Chondrocyte (in vitro differentiated cells): ENCODE measurements around the gene BPIFB2. TPM values are rescaled to one million over a fixed set of nuclear protein-coding genes. Genes with fewer than 3 reads are reported as not detected.

Source experiments
- DNase-seq: peaks from one replicate; pipeline ENCODE4 v3.0.0; 2021; ENCODE audit warnings: mixed read lengths, low spot score
- H3K27ac Mint-ChIP-seq: one replicate; pipeline ENCODE4 v1.8.0; 2021; ENCODE audit warnings: mild to moderate bottlenecking, moderate library complexity, mixed read lengths; ENCODE audit not compliant: unreplicated experiment
- H3K27me3 Mint-ChIP-seq: 2 replicates; pipeline ENCODE4 v1.8.0; 2021; ENCODE audit warnings: low read depth, mixed read lengths
- H3K36me3 Mint-ChIP-seq: 2 replicates; pipeline ENCODE4 v1.8.0; 2021; ENCODE audit warnings: low read depth, mixed read lengths
- H3K4me1 Mint-ChIP-seq: 2 replicates; pipeline ENCODE4 v1.8.0; 2021; ENCODE audit warnings: low read depth, mild to moderate bottlenecking, mixed read lengths
- H3K4me3 Mint-ChIP-seq: one replicate; pipeline ENCODE4 v1.8.0; 2021; ENCODE audit warnings: mild to moderate bottlenecking, moderate library complexity, mixed read lengths; ENCODE audit not compliant: unreplicated experiment
- H3K9me3 Mint-ChIP-seq: 2 replicates; pipeline ENCODE4 v1.8.0; 2021; ENCODE audit warnings: low read depth, mixed read lengths
- total RNA-seq: library from RNA; stranded (reverse); gene quantifications from 3 replicates; pipeline ENCODE4 v1.2.1, GENCODE V29; 2021
- TF ChIP-seq, protein P1 (sequence below): fragments of 200-600 bp; sonication (generic); IDR thresholded peaks from 2 replicates; pipeline ENCODE4 v1.5.0; 2021; ENCODE audit warnings: antibody characterized with exemption, mild to moderate bottlenecking, moderate library complexity

The BPIFB2 gene
- total RNA-seq, 1 donor from 2014 or later = not detected

GRCh38 chr20:32968478-32969241 is 38.8 kb upstream of the BPIFB2 start:
- Mint-ChIP-seq H3K9me3 (no peaks in the 10 kb centered on the region), H3K27me3 (peaks cover 19% of the 10 kb centered on the region), H3K4me3 (no peak overlapping the region), H3K36me3 (no peaks in the 10 kb centered on the region), H3K4me1 (no peaks in the 10 kb centered on the region), H3K27ac (no peak overlapping the region)
- DNase-seq = no peak
- TF ChIP-seq, protein P1, sequence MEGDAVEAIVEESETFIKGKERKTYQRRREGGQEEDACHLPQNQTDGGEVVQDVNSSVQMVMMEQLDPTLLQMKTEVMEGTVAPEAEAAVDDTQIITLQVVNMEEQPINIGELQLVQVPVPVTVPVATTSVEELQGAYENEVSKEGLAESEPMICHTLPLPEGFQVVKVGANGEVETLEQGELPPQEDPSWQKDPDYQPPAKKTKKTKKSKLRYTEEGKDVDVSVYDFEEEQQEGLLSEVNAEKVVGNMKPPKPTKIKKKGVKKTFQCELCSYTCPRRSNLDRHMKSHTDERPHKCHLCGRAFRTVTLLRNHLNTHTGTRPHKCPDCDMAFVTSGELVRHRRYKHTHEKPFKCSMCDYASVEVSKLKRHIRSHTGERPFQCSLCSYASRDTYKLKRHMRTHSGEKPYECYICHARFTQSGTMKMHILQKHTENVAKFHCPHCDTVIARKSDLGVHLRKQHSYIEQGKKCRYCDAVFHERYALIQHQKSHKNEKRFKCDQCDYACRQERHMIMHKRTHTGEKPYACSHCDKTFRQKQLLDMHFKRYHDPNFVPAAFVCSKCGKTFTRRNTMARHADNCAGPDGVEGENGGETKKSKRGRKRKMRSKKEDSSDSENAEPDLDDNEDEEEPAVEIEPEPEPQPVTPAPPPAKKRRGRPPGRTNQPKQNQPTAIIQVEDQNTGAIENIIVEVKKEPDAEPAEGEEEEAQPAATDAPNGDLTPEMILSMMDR = no peak

- Mint-ChIP-seq H3K27me3 (peaks cover 15% of the 10 kb centered on the region), H3K4me3 (no peak overlapping the region), H3K27ac (no peak overlapping the region)
Measured at GRCh38 chr20:32969356-32970114, 38.0 kb upstream of the BPIFB2 start.

DNA sequence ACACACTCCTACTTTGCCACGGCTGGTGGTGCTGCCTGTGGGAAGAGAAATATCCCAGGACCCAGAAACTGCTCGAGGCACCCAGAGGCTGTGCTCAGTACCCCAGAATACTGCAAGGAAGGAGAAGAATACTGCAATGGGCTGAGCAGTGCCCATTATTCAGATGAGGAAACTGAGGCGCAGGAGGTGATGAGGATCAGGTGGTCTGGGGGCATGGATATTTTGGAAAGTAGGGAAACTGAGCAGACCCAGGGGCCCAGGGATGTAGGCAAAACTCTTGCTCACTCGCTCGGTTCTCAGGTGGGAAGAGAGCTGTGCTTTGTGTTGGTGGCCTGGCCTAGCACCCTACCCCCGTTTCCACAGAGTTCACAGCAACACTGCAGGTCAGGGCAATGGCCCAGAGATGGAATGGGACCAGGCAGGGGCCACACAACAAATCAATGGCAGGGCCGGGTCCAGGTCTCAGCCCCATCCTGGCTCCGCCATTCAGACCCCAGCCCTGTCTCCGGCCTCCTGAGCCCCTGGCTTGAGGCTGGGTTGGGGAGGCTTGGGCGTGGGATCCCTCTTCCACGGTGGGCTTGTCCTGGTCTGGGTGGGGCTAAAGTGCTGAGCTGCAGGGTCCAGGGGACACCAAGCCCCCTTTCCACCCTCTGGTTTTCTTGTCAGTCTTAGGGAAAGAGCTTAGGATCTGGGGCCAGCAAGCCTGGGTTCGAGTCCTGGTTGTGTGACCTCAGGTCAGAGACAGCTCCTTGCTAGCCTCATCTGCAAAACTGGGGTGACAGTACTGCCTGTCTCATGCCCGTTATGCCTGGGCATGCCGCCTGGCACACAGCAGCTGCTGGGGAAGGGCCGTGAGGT is 37.2 kb upstream of the BPIFB2 start:
- Mint-ChIP-seq H3K27me3 (peaks cover 11% of the 10 kb centered on the region), H3K4me3 (no peak overlapping the region), H3K36me3 (no peaks in the 10 kb centered on the region), H3K9me3 (no peaks in the 10 kb centered on the region), H3K27ac (no peak overlapping the region), H3K4me1 (no peaks in the 10 kb centered on the region)
- DNase-seq = peak; percentile 47
- TF ChIP-seq, protein P1 = no peak

More at GRCh38 chr20:32969356-32970114, 38.0 kb upstream of the BPIFB2 start:
- Mint-ChIP-seq H3K36me3 (no peaks in the 10 kb centered on the region), H3K4me1 (no peaks in the 10 kb centered on the region), H3K9me3 (no peaks in the 10 kb centered on the region)
- peak; percentile 52 for DNase-seq
- TF ChIP-seq, protein P1 = no peak

DNA sequence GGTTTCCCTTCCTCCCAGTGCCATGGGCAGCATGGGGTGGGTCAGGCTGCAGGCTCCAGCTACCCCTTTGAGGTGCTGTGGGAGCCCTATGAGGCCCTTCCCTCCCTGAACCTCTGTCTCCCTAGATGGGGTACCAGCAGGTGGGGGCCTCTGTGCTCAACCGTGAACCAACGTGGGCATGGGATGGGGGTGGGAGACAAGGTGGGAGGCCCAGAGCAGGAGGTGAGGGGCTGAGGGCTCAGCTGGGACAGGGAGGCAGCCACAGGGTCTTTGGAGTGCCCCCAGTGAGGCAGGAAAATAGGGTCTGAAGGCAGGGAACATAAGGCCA is 36.6 kb upstream of the BPIFB2 start:
- H3K27ac Mint-ChIP-seq = no peak overlapping the region
- no peak overlapping the region for H3K4me3 Mint-ChIP-seq

More for the DNA sequence above, 36.6 kb upstream of the BPIFB2 start:
- Mint-ChIP-seq H3K27me3 (peaks cover 10% of the 10 kb centered on the region), H3K9me3 (no peaks in the 10 kb centered on the region), H3K4me1 (no peaks in the 10 kb centered on the region), H3K36me3 (no peaks in the 10 kb centered on the region)
- peak; percentile 48 for DNase-seq
- TF ChIP-seq, protein P1 = no peak
